HEK293T (cell line): ENCODE measurements around the gene PIEZO2.

Experiments
- CTCF ChIA-PET: fragments of 350-600 bp; formaldehyde crosslinking; extraction: SDS; loops from one replicate; lab custom pipeline; 2021; ENCODE audit warnings: antibody characterized with exemption, inconsistent platforms; lab: Yijun Ruan, JAX
- POLR2A ChIA-PET: fragments of 350-600 bp; formaldehyde crosslinking; extraction: SDS; loops from one replicate; lab custom pipeline; 2020; ENCODE audit warnings: antibody characterized with exemption, inconsistent platforms; lab: Yijun Ruan, JAX
- DNase-seq: peaks from one replicate; pipeline ENCODE4 v3.0.0; 2012; ENCODE audit warnings: mixed read lengths; ENCODE audit errors: extremely low spot score
- ARNT ChIP-seq: fragments of 450-650 bp; IDR thresholded peaks from 2 replicates; pipeline ENCODE4 v1.6.1; 2017; ENCODE audit warnings: mild to moderate bottlenecking
- BHLHE40 ChIP-seq: fragments of 450-650 bp; IDR thresholded peaks from 2 replicates; pipeline ENCODE4 v1.6.1; 2016; ENCODE audit warnings: mild to moderate bottlenecking, moderate library complexity, borderline replicate concordance
- CTBP1 ChIP-seq: fragments of 450-650 bp; IDR thresholded peaks from 2 replicates; pipeline ENCODE4 v1.6.1; 2016; ENCODE audit warnings: borderline replicate concordance
- ELF4 ChIP-seq: fragments of 450-650 bp; IDR thresholded peaks from 2 replicates; pipeline ENCODE4 v1.6.1; 2017; ENCODE audit warnings: antibody characterized with exemption
- FOXA1 ChIP-seq: fragments of 450-650 bp; IDR thresholded peaks from 2 replicates; pipeline ENCODE4 v1.6.1; 2016; ENCODE audit warnings: mild to moderate bottlenecking
- FOXK2 ChIP-seq: fragments of 450-650 bp; IDR thresholded peaks from 2 replicates; pipeline ENCODE4 v1.6.1; 2016; ENCODE audit warnings: mild to moderate bottlenecking
- FOXM1 ChIP-seq: fragments of 450-650 bp; IDR thresholded peaks from 2 replicates; pipeline ENCODE4 v1.6.1; 2017; ENCODE audit warnings: mild to moderate bottlenecking, borderline replicate concordance
- HDGF ChIP-seq: fragments of 450-650 bp; IDR thresholded peaks from 2 replicates; pipeline ENCODE4 v1.6.1; 2017; ENCODE audit warnings: antibody characterized with exemption, borderline replicate concordance
- L3MBTL2 ChIP-seq: fragments of 450-650 bp; conservative IDR thresholded peaks from 2 replicates; pipeline ENCODE4 v1.6.1; 2016; ENCODE audit warnings: mild to moderate bottlenecking
- LEF1 ChIP-seq: fragments of 450-650 bp; IDR thresholded peaks from 2 replicates; pipeline ENCODE4 v1.6.1; 2017; ENCODE audit warnings: mild to moderate bottlenecking, borderline replicate concordance
- NFRKB ChIP-seq: fragments of 450-650 bp; IDR thresholded peaks from 2 replicates; pipeline ENCODE4 v1.6.1; 2016; ENCODE audit warnings: mild to moderate bottlenecking, moderate library complexity
- PKNOX1 ChIP-seq: fragments of 450-650 bp; IDR thresholded peaks from 2 replicates; pipeline ENCODE4 v1.6.1; 2016
- SP1 ChIP-seq: fragments of 450-650 bp; IDR thresholded peaks from 2 replicates; pipeline ENCODE4 v1.6.1; 2017
- SUZ12 ChIP-seq: fragments of 450-650 bp; IDR thresholded peaks from 2 replicates; pipeline ENCODE4 v1.6.1; 2016; ENCODE audit warnings: mild to moderate bottlenecking
- TARDBP ChIP-seq: fragments of 450-650 bp; IDR thresholded peaks from 2 replicates; pipeline ENCODE4 v1.6.1; 2016
- ZNF384 ChIP-seq: fragments of 450-650 bp; IDR thresholded peaks from 2 replicates; pipeline ENCODE4 v1.6.1; 2016

The PIEZO2 gene

GRCh38 chr18:10973567-10974203, 175.7 kb downstream of the PIEZO2 start:
- ChIA-PET POLR2A (no interaction called here), CTCF (no interaction called here)
- DNase-seq = no peak
- TF ChIP-seq ARNT (no peak), NFRKB (no peak), ZNF384 (no peak), FOXM1 (no peak), FOXK2 (no peak), SUZ12 (no peak), LEF1 (no peak), FOXA1 (no peak), CTBP1 (no peak), L3MBTL2 (no peak), ELF4 (no peak), SP1 (no peak), PKNOX1 (no peak), TARDBP (no peak), BHLHE40 (no peak), HDGF (no peak)

- TF ChIP-seq L3MBTL2 (no peak), PKNOX1 (no peak), HDGF (no peak), ELF4 (no peak), FOXM1 (no peak), SP1 (no peak), FOXA1 (no peak), ZNF384 (no peak), NFRKB (no peak), TARDBP (no peak), FOXK2 (no peak)
- DNase-seq = no peak
- POLR2A ChIA-PET = no interaction called here
- CTCF ChIA-PET = no interaction called here
These were observed 177.7 kb downstream of the PIEZO2 start for GRCh38 chr18:10971717-10972116.

GRCh38 chr18:10965119-10965518, 184.2 kb downstream of the PIEZO2 start:
- TF ChIP-seq NFRKB (no peak), SP1 (no peak)
- ChIA-PET CTCF (no interaction called here), POLR2A (no interaction called here)
- DNase-seq = no peak

- no peak for DNase-seq
- POLR2A ChIA-PET = no interaction called here
- no peak for TF ChIP-seq L3MBTL2
- no peak for TF ChIP-seq BHLHE40
- TF ChIP-seq FOXK2 = no peak
- TF ChIP-seq LEF1 = no peak
- no peak for TF ChIP-seq SP1
- TF ChIP-seq ARNT = no peak
- CTCF ChIA-PET = no interaction called here
These were observed 195.7 kb downstream of the PIEZO2 start for GRCh38 chr18:10953672-10954071.

GRCh38 chr18:10951631-10952544, 197.5 kb downstream of the PIEZO2 start:
- TF ChIP-seq FOXM1 = no peak
- no peak for TF ChIP-seq BHLHE40
- ChIA-PET CTCF (no interaction called here), POLR2A (no interaction called here)
- no peak for DNase-seq

GRCh38 chr18:10950876-10951630, 198.3 kb downstream of the PIEZO2 start:
- CTCF ChIA-PET = no interaction called here
- POLR2A ChIA-PET = no interaction called here
- no peak for DNase-seq
- no peak for TF ChIP-seq NFRKB
- TF ChIP-seq BHLHE40 = no peak
- TF ChIP-seq HDGF = no peak
- TF ChIP-seq SP1 = no peak
- TF ChIP-seq LEF1 = no peak
- no peak for TF ChIP-seq L3MBTL2
- no peak for TF ChIP-seq PKNOX1
- TF ChIP-seq FOXM1 = no peak
- TF ChIP-seq ZNF384 = no peak
- no peak for TF ChIP-seq FOXK2
- TF ChIP-seq FOXA1 = no peak
- no peak for TF ChIP-seq ARNT
- no peak for TF ChIP-seq SUZ12
- TF ChIP-seq ELF4 = no peak
- no peak for TF ChIP-seq CTBP1
- no peak for TF ChIP-seq TARDBP
